Fibroblast of gingiva (primary cell): ENCODE measurements around the gene NUP62.
A peak's percentile ranks its signal among the peaks of the same experiment; 100 is the strongest.
"Not testable (repeated sequence)": the region's sequence is repeated elsewhere in the genome, so short reads cannot be mapped to it uniquely, and the experiment has no call there.

Source experiments
- DNase-seq: peaks from one replicate; pipeline ENCODE4 v3.0.0-alpha.2; 2011; ENCODE audit warnings: low read depth

NUP62 gene

GRCh38 chr19:49951806-49952478 lies 22.6 kb upstream of the NUP62 start:
- DNase-seq = no peak

GRCh38 chr19:49950956-49951526 lies 21.7 kb upstream of the NUP62 start:
- DNase-seq = no peak

- no peak for DNase-seq
Observed at GRCh38 chr19:49950590-49950948, 21.3 kb upstream of the NUP62 start.

- no peak for DNase-seq
Observed at GRCh38 chr19:49949742-49950589, 20.7 kb upstream of the NUP62 start.

GRCh38 chr19:49946415-49946814 lies 17.1 kb upstream of the NUP62 start:
- no peak for DNase-seq

DNA sequence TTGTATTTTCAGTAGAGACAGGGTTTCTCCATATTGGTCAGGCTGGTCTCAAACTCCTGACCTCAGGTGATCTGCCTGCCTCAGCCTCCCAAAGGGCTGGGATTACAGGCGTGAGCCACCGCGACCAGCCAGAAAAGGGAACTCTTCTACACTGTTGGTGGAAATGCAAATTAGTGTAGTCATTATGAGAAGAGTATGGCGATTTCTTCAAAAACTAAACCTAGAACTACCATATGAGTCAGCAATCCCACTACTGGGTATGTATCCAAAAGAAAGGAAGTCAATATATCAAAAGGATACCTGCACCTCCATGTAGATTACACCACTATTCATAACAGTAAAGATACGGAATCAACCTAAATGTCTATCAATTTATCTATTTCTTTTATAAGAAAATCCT lies 15.3 kb upstream of the NUP62 start:
- not testable (repeated sequence) for DNase-seq

GRCh38 chr19:49940482-49940791 lies 11.1 kb upstream of the NUP62 start:
- DNase-seq = no peak

GRCh38 chr19:49939721-49940481 lies 10.6 kb upstream of the NUP62 start:
- no peak for DNase-seq

- no peak for DNase-seq
Observed at GRCh38 chr19:49938662-49939061, 9.4 kb upstream of the NUP62 start.

GRCh38 chr19:49937750-49938381 lies 8.6 kb upstream of the NUP62 start:
- DNase-seq = peak; percentile 47

DNA sequence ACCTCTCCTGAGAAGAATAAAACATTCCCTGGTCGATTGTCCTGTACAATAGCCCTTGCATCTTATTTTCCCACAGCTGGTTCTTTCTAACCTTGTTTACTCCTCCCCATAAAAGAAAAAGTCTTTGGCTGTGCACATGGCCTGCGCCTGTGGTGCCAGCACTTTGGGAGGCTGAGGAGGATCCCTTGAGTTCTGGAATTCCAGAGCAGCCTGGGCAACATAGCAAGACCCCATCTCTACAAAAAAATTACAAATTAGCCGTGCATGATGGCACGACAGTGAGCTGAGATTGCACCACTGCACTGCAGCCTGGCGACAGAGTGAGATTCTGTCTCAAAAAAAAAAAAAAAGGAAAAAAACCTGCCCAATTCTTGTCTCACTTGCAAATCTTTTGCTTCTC lies 7.2 kb upstream of the NUP62 start:
- DNase-seq = no peak

DNA sequence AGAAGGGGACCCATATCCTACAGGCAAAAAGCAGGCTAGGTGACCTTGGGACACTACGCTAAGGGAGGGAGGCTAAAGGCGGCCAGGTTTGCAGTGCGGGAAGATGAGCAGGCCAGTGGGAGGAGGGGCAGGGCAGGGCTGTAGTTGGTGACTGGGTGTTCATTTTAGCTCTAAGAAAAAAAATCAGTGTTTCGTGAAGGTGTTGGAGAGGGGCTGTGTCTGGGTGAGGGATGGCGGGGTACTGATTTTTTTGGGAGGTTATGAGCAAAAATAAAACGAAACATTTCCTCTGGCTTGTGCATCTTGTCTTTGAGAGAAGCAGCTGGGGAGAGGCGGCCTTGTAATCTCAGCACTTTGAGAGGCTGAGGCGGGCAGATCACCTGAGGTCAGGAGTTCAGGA lies 4.3 kb upstream of the NUP62 start:
- no peak for DNase-seq

- no peak for DNase-seq
Observed at GRCh38 chr19:49932731-49933131, 3.4 kb upstream of the NUP62 start.

DNA sequence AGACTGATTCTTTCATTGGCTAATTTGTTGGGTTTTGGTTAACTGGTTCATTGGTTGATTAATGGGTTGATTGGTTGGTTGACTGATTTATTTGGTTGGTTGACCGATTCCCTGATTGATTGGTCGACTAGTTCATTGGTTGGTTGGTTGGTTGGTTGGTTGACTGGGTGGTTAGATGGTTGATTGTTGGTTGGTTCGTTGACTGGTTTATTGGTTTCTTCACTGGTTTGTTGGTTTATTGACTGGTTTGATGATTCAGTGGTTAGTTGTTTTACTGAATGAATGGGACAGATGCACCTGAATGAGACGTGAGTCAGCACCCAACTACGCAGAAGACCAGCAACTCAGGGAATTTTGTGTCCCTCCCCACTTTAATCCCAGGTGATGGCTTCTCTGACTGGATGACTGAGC lies 2.7 kb upstream of the NUP62 start:
- DNase-seq = no peak

DNA sequence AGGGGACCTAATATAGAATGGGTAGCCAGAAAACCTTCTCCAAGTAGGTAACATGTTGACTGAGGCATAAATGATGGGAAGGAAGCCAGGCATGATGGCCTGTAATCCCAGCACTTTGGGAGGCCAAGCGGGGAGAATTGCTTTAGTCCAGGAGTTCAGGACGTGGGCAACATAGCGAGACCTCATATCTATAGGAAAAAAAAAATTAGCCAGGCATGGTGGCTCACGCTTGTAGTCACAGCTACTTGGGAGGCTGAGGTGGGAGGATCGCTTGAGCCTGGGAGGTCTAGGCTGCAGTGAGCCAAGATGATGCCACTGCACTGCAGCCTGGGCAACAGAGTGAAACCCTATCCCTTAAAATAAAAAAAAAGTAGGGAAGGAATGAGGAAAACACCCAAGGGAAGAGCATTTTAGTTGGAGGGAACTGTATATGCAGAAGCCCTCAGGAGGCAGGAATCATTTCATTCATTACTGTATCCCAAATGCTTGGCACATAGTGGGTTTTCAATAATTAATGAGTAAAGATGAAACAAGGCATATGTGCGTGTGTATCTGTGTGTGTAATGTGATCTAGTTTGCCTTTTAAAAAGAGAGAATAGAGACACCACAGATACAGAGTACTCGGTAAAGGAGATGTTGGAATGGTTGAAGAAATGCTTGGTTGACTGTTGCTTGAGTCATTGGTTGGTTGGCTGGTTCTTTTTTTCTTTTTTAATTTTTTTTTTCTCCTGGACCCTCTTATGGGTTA lies 2.2 kb upstream of the NUP62 start:
- DNase-seq = no peak

GRCh38 chr19:49930483-49931011 lies 1.2 kb upstream of the NUP62 start:
- no peak for DNase-seq

GRCh38 chr19:49929611-49930482 lies 543 bp upstream of the NUP62 start:
- DNase-seq = peak; percentile 93

- no peak for DNase-seq
Observed at GRCh38 chr19:49927526-49928264, 1.6 kb downstream of the NUP62 start.

DNA sequence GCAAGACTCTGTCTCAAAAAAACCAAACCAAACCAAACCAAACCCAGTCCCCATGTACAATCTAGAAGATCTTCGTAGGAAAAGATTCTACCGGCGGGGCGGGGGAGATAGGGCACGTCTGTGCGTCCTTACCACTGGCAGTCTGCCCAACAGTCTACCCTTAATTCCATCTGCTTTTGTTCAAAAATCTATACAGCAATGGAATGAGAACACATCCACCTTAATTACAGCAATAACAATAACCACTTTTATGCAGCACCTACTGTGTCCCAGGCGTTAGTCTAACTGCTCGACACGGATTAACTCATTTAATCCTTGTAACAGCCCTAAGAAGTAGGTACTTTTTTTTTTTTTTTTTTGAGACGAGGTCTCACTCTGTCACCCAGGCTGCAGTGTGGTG lies 2.8 kb downstream of the NUP62 start:
- no peak for DNase-seq

DNA sequence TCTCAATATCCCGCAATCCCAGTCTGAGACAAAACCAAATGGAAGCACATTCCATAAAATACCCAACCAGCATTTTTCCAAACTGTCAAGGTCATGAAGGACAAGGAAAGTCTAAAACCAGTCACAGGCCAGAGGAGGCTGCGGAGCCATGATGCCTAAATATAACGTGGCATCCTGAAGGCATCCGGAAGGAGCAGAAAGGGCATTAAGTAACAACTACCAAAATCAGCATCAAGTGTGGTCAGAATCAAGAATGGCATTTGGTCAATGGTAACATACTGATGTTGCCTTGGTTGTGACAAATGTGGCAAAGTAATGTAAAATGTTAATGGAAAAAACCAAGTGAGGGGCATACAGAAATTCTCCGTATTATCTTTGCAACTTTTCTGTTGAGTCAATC lies 3.8 kb downstream of the NUP62 start:
- DNase-seq = no peak
